H9 (cell line): ENCODE data around the gene SOCS3. TPM values are rescaled to one million over a fixed set of nuclear protein-coding genes. Genes with fewer than 3 reads are reported as not detected.
A peak's percentile ranks its signal among the peaks of the same experiment; 100 is the strongest.

Experiments
- DNase-seq: peaks from one replicate; pipeline ENCODE4 v3.0.0-alpha.2; 2017
- H2AFZ ChIP-seq: one replicate; pipeline ENCODE4 v1.6.1; 2013; ENCODE audit warnings: mild to moderate bottlenecking, low read length, control low read depth, moderate library complexity
- H2AK5ac ChIP-seq: 2 replicates; pipeline ENCODE4 v1.6.1; 2013; ENCODE audit warnings: low read length, control low read depth, mixed read lengths; ENCODE audit not compliant: insufficient read length
- H2BK120ac ChIP-seq: one replicate; pipeline ENCODE4 v1.6.1; 2013; ENCODE audit warnings: low read depth, mild to moderate bottlenecking, low read length, control low read depth, inconsistent platforms; ENCODE audit not compliant: poor library complexity, severe bottlenecking
- H2BK12ac ChIP-seq: 2 replicates; pipeline ENCODE4 v1.6.1; 2013; ENCODE audit warnings: low read length, control low read depth, mixed read lengths, low read depth; ENCODE audit not compliant: insufficient read length
- H2BK15ac ChIP-seq: 2 replicates; pipeline ENCODE4 v1.6.1; 2013; ENCODE audit warnings: low read depth, low read length, control low read depth
- H2BK20ac ChIP-seq: one replicate; pipeline ENCODE4 v1.6.1; 2013; ENCODE audit warnings: low read depth, mild to moderate bottlenecking, low read length, control low read depth, inconsistent platforms; ENCODE audit not compliant: poor library complexity, severe bottlenecking
- H2BK5ac ChIP-seq: 2 replicates; pipeline ENCODE4 v1.6.1; 2013; ENCODE audit warnings: low read length, control low read depth, mixed read lengths; ENCODE audit not compliant: insufficient read length
- H3K14ac ChIP-seq: 2 replicates; pipeline ENCODE4 v1.6.1; 2013; ENCODE audit warnings: low read length, control low read depth; ENCODE audit not compliant: insufficient read depth
- H3K18ac ChIP-seq: 2 replicates; pipeline ENCODE4 v1.6.1; 2013; ENCODE audit warnings: low read depth, mild to moderate bottlenecking, mixed read lengths, low read length, control low read depth; ENCODE audit not compliant: insufficient read length
- H3K23ac ChIP-seq: 2 replicates; pipeline ENCODE4 v1.6.1; 2013; ENCODE audit warnings: low read length, control low read depth, mixed read lengths, low read depth; ENCODE audit not compliant: insufficient read length
- H3K23me2 ChIP-seq: 2 replicates; pipeline ENCODE4 v1.6.1; 2013; ENCODE audit warnings: low read depth, mild to moderate bottlenecking, mixed read lengths, low read length, control low read depth; ENCODE audit not compliant: insufficient read length, poor library complexity, severe bottlenecking
- H3K27ac ChIP-seq: 2 replicates; pipeline ENCODE4 v1.5.1; 2013; ENCODE audit warnings: low read length, control low read depth, mixed read lengths, low read depth; ENCODE audit not compliant: insufficient read length
- H3K27me3 ChIP-seq: 2 replicates; pipeline ENCODE4 v1.6.1; 2013; ENCODE audit warnings: low read length, control low read depth, inconsistent platforms; ENCODE audit not compliant: insufficient read depth
- H3K4ac ChIP-seq: 2 replicates; pipeline ENCODE4 v1.6.1; 2013; ENCODE audit warnings: low read depth, mild to moderate bottlenecking, control low read depth, inconsistent platforms, low read length, moderate library complexity
- H3K4me1 ChIP-seq: 2 replicates; pipeline ENCODE4 v1.6.1; 2013; ENCODE audit warnings: low read length, control low read depth, inconsistent platforms; ENCODE audit not compliant: insufficient read depth
- H3K4me2 ChIP-seq: 2 replicates; pipeline ENCODE4 v1.6.1; 2013; ENCODE audit warnings: low read length, control low read depth, mixed read lengths; ENCODE audit not compliant: insufficient read length, insufficient read depth
- H3K56ac ChIP-seq: 2 replicates; pipeline ENCODE4 v1.6.1; 2013; ENCODE audit warnings: low read depth, mild to moderate bottlenecking, mixed read lengths, low read length, control low read depth; ENCODE audit not compliant: insufficient read length
- H3K79me1 ChIP-seq: 2 replicates; pipeline ENCODE4 v1.6.1; 2013; ENCODE audit warnings: low read depth, mild to moderate bottlenecking, moderate library complexity, low read length, control low read depth, inconsistent platforms; ENCODE audit not compliant: insufficient read depth, poor library complexity, severe bottlenecking
- H3K79me2 ChIP-seq: 2 replicates; pipeline ENCODE4 v1.6.1; 2013; ENCODE audit warnings: low read length, control low read depth, inconsistent platforms; ENCODE audit not compliant: insufficient read depth
- H3K9ac ChIP-seq: 2 replicates; pipeline ENCODE4 v1.6.1; 2013; ENCODE audit warnings: low read length, control low read depth, mixed read lengths; ENCODE audit not compliant: insufficient read length; ENCODE audit errors: extremely low read depth
- H3K9me3 ChIP-seq: one replicate; pipeline ENCODE4 v1.6.1; 2013; ENCODE audit warnings: low read depth, low read length, inconsistent platforms; ENCODE audit not compliant: control insufficient read depth
- H3T11ph ChIP-seq: one replicate; pipeline ENCODE4 v1.6.1; 2013; ENCODE audit warnings: mild to moderate bottlenecking, low read length, control low read depth, inconsistent platforms
- H4K20me1 ChIP-seq: one replicate; pipeline ENCODE4 v1.6.1; 2013; ENCODE audit not compliant: control insufficient read depth, insufficient read length, insufficient read depth
- H4K5ac ChIP-seq: 2 replicates; pipeline ENCODE4 v1.6.1; 2013; ENCODE audit warnings: low read depth, mild to moderate bottlenecking, mixed read lengths, low read length, control low read depth; ENCODE audit not compliant: insufficient read length
- H4K8ac ChIP-seq: replicated peaks from 2 replicates; pipeline ENCODE4 v1.6.1; 2013; ENCODE audit warnings: low read length, control low read depth, mixed read lengths, low read depth; ENCODE audit not compliant: insufficient read length
- H4K91ac ChIP-seq: 2 replicates; pipeline ENCODE4 v1.6.1; 2013; ENCODE audit warnings: low read depth, mild to moderate bottlenecking, moderate library complexity, mixed read lengths, low read length, control low read depth; ENCODE audit not compliant: insufficient read length
- H3K27ac Mint-ChIP-seq, 3 experiments: 2 replicates in 2 of 3; 3 replicates in 1 of 3; pipeline ENCODE4 v1.8.0; 2020 to 2021; ENCODE audit warnings: mixed read lengths in 3 of 3, mild to moderate bottlenecking in 1 of 3, moderate library complexity in 1 of 3
- H3K27me3 Mint-ChIP-seq: 2 replicates; pipeline ENCODE4 v1.8.0; 2021; ENCODE audit warnings: low read depth, mild to moderate bottlenecking, moderate library complexity, mixed read lengths
- H3K36me3 Mint-ChIP-seq, 3 experiments: 2 replicates in 2 of 3; 3 replicates in 1 of 3; pipeline ENCODE4 v1.8.0; 2020 to 2021; ENCODE audit warnings: low read depth in 3 of 3, mixed read lengths in 3 of 3; ENCODE audit not compliant: insufficient read depth in 1 of 3
- H3K4me1 Mint-ChIP-seq, 2 experiments: 2 replicates each; pipeline ENCODE4 v1.8.0; 2020; ENCODE audit warnings: mixed read lengths in 2 of 2
- H3K4me3 Mint-ChIP-seq, 2 experiments: 2 replicates in 1 of 2; 3 replicates in 1 of 2; pipeline ENCODE4 v1.8.0; 2020 to 2021; ENCODE audit warnings: mild to moderate bottlenecking in 2 of 2, mixed read lengths in 2 of 2, moderate library complexity in 1 of 2
- H3K9me3 Mint-ChIP-seq, 2 experiments: 2 replicates in 1 of 2; 3 replicates in 1 of 2; pipeline ENCODE4 v1.8.0; 2020; ENCODE audit warnings: mild to moderate bottlenecking in 2 of 2, mixed read lengths in 2 of 2, moderate library complexity in 1 of 2
- WGBS: extraction: QIAGEN DNeasy Blood & Tissue Kit; methylation state at CpG from one replicate; pipeline ENCODE4 v1.1.7; 2013; ENCODE audit warnings: missing lambda C conversion rate, low lambda C conversion rate, mixed read lengths; ENCODE audit not compliant: insufficient read length; ENCODE audit errors: extremely low coverage; 5-methylcytosine and 5-hydroxymethylcytosine counted together
- total RNA-seq: library from RNA; stranded (reverse); gene quantifications from 2 replicates; pipeline ENCODE4 v1.2.1, GENCODE V29; 2021
- TF ChIP-seq, protein P1 (sequence below): fragments of 200-600 bp; sonication (generic); conservative IDR thresholded peaks from 3 replicates; pipeline ENCODE4 v1.8.0; 2021; ENCODE audit warnings: antibody characterized with exemption, mild to moderate bottlenecking

Gene SOCS3
- total RNA-seq, 1 experiment from 2014 or later: 9.5 TPM

DNA sequence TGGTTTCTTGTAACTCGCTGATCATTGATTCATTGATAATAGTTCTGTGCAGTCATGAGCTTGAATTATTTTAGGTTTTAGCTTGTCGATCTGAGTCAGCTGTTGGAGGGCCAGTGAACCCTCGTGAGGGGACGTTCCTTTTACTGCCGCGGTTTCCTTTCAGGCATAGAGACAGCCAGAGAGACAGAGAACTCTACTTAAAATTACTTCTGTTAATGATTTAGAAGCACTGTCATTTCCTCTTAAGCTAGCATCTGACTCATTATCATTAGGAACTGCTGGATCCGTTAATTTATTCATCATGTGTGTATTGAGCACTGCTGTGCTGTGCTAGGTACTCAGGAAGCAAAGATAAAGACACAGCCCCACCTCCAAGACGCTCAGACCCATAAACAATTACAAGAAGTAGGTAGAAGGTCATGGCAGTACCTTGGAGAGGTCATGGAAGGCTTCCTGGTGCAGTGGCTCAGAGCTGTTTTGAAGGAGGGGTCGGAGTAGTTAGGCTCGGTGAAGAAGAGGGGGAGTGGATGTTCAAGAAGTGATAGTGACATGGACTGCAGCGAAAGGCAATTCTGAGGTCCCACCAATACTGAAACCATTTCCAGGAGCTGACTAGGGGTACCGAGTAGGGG lies 21.8 kb upstream of the SOCS3 start:
- Histone ChIP-seq H3K79me1 (peaks cover 8% of the 10 kb centered on the region), H3K4ac (no peak overlapping the region), H3K23me2 (peaks cover 7% of the 10 kb centered on the region), H3K14ac (no peak overlapping the region; the same call in 1 of the 2 replicates), H3K79me2 (peaks cover 62% of the 10 kb centered on the region), H3K18ac (no peak overlapping the region), H3K9ac (no peak overlapping the region), H4K91ac (no peak overlapping the region), H3K4me2 (peak overlapping the region; percentile 9), H4K8ac (no peak overlapping the region), H2BK120ac (no peak overlapping the region), H3K27ac (no peak overlapping the region), H4K20me1 (no peaks in the 10 kb centered on the region), H3K27me3 (no peaks in the 10 kb centered on the region), H3K4me1 (peaks cover 12% of the 10 kb centered on the region), H3K23ac (no peak overlapping the region), H2BK20ac (no peak overlapping the region), H2BK12ac (no peak overlapping the region), H4K5ac (no peak overlapping the region), H2AFZ (no peak overlapping the region), H2AK5ac (no peak overlapping the region), H2BK15ac (no peak overlapping the region), H2BK5ac (no peak overlapping the region), H3T11ph (no peak overlapping the region), H3K56ac (no peak overlapping the region), H3K9me3 (no peaks in the 10 kb centered on the region)
- WGBS: no CpG with 5 or more reads among the region's 12 CpGs
- no peaks in the 10 kb centered on the region for H3K9me3 Mint-ChIP-seq
- TF ChIP-seq, protein P1, sequence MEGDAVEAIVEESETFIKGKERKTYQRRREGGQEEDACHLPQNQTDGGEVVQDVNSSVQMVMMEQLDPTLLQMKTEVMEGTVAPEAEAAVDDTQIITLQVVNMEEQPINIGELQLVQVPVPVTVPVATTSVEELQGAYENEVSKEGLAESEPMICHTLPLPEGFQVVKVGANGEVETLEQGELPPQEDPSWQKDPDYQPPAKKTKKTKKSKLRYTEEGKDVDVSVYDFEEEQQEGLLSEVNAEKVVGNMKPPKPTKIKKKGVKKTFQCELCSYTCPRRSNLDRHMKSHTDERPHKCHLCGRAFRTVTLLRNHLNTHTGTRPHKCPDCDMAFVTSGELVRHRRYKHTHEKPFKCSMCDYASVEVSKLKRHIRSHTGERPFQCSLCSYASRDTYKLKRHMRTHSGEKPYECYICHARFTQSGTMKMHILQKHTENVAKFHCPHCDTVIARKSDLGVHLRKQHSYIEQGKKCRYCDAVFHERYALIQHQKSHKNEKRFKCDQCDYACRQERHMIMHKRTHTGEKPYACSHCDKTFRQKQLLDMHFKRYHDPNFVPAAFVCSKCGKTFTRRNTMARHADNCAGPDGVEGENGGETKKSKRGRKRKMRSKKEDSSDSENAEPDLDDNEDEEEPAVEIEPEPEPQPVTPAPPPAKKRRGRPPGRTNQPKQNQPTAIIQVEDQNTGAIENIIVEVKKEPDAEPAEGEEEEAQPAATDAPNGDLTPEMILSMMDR: no peak
- H3K27me3 Mint-ChIP-seq: no peaks in the 10 kb centered on the region
- H3K4me3 Mint-ChIP-seq: peak overlapping the region; percentile 11 to 98; a peak in 4 of 5 replicates
- DNase-seq: peak; percentile 60
- H3K36me3 Mint-ChIP-seq: peaks cover 3 to 13% (median 12%) of the 10 kb centered on the region in 3 experiments; a peak in 6 of 7 replicates
- peaks cover 65 to 71% of the 10 kb centered on the region in 2 experiments for H3K4me1 Mint-ChIP-seq
- peak overlapping the region; percentile 3 to 63 (median 13); a peak in 5 of 7 replicates for H3K27ac Mint-ChIP-seq
